DMS153 (cell line): ENCODE results near the gene TRAF3IP3.

Experiments used
- DNase-seq: peaks from one replicate; lab custom pipeline; 2025; lab: John Stamatoyannopoulos, UW

Gene TRAF3IP3

DNA sequence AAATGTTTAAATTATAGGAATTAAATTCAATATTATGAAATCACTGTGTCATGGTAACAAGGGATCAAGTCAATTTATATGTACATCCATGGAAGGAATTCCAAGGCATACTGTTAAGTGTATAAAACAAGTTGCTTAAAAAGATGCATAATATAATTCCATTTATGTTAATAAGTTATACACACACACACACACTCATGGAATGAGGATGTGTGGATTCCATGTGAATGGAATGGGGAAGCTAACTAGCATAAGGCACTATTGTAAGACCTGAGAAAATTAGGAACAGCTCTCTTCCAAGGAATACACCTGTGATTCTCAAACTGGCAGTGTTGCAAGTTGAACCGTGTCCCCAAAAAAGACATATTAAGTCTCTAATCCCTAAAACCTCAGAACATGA is 17.6 kb upstream of the TRAF3IP3 start:
- DNase-seq = no peak

DNA sequence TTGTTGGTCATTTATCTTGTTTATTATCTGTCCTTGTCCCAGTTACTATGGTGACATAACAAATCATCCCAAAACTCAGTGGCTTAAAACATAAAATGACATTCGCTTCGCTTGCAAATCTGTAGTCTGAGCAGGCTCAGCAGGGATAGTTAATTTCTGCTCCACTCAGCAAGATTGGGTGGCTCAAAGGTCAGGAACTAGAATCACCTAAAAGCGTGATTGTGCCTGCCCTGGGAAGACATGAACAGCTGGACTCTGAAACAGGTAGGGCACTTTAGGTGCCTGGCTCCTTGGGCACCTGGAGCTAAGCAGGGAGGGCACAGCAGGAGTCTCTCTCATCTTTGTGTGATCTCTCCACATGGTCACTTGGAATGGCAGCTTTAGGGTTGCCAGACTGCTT is 14.7 kb upstream of the TRAF3IP3 start:
- no peak for DNase-seq

DNA sequence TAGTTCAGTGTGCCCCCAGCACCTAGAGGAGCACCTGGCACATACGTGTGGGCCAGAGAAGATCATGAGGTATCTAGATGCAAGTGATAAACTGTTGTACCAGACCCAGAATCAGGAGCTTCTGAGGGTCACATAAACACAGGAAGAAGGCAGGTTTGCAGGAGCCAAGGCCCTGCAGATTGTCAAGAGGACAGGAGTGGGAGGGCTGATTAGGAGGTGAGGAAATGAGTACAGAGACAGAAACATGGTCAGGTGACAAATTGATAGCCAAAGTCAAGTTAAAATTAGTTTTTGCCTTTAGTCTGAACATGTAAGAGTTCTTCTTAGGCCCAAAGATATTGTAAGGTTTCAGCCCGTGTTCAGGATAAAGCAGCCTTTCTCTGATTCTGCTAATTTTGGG is 14.0 kb upstream of the TRAF3IP3 start:
- no peak for DNase-seq

DNA sequence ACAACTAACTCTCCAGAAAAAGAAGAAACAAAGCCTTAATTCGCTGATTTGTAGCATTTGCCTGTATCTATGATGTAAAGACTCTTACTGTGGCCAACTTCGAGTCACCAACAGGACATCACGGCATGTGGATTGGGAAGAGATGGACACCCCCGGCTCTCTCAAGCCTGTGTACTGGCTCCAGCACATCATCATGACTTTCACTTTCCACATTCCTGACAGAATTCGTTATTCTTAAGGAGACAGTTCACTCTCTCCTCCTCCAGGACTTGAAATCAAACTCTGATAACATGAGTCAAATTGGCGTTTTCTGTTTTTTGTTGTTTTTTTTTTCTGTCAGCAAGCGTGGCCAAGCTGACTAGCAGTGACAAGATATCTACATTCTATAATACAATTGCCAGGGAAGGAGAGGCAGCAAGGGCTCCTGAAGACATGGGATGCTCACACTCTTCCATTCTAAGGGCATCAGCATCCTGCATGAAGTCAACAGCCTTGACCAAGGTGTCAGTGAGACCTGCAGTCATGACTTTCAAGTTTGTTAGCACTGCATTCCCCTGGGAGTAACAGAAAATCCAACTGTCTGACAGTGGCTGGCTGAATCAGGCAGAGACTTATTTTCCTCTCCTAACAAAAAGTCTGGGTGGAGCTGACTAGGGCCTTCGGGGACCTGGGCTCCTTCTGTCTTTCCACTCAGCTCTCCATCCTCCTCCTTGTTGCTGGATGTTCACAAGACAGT is 13.3 kb upstream of the TRAF3IP3 start:
- no peak for DNase-seq

DNA sequence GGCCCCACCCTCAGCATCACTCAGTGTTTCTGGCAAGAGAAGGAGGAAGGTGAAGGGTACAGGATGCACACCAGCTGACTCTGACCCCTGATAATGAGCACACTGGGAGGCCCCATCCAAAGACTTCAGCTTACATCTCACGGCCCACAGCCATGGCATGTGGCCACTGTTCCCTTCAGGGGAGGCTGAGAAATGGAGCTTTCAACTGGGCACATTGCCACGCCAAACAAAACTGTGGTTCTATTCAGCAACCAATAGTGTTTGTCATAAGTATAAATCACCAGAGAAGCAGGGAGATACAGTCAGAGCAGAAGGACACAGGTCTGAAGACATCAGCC is 12.7 kb upstream of the TRAF3IP3 start:
- DNase-seq = peak; percentile 28

DNA sequence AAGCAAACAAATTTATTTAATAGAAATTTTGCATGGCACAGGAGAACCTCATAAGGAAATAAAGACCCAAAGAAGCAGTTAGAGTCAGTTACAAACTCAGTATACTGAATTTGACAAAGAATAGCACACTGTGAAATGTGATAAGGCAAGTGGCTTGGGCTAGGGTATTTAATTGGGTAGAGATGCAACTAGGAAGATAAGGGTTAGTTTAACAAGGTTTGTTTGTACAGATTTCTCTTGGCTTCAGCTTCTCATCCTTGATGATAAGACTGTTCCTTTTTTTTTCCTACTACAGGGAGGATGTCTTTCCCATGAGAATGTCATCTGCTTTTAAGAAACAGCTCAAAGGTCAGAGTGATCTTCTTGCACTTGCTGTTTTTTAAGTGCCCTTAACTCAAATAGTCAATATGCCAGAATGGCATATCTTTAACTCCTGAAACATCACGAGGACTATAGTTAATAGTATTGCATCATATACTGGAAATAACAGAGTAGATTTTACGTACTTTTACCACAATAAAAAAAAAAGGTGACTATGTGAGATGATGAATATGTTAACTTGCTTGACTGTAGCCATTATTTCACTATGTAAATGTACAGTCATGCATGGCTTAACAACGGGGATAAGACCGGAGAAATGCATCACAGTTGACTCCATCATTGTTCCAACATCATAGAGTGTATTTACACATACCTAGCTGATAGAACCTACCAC is 9.2 kb upstream of the TRAF3IP3 start:
- DNase-seq = no peak

DNA sequence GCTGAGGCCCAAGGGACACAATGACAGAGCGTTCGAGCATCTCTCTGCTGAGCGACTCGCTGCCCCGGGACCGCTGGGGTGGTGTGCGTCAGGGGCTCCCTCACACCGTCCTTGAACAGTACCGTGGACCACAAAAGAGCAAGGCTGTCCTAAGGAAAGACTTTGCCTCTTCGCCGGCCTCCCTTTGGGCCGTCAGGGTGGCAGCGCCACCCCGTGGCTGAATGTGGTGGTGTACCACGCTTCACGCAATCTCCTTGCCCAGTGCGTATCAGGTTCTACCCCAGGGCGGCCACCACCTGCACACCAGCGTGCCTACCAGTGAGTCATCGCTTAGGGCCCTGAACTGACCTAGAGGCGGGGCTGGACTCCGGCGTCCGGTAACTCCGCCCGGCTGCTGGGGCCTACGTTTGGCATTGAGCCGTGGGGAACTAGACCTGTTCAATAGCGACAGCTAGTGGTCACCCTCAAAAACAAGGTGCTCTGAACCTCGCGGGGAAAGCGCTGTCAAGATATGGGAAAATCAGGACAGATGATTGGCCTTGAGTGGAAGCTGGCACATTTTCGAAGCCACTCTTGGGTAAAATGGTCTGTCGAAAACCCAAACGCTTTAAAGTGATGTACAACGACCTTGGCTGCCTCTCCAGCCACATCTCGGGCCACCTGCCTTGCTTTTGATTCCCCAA is 8.1 kb upstream of the TRAF3IP3 start:
- DNase-seq = no peak

DNA sequence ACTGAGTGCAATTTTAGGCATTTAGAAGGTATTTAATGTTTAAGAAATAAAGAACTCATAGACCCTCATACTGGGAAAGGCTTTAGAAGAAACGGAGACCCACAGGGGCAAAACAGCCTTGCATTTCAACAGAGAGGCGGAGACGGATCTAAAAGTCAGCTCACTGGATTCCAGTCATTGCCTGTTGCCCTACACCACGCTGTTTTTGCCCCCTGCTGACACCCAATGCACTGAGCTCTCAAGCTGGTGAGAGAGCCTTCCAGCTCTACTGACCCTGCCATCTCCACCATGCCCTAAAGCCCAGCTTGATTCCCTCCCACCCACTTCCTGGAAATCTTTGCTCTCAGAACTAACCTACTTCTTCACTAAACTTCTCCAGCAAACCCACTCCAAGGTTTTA is 7.2 kb upstream of the TRAF3IP3 start:
- no peak for DNase-seq

DNA sequence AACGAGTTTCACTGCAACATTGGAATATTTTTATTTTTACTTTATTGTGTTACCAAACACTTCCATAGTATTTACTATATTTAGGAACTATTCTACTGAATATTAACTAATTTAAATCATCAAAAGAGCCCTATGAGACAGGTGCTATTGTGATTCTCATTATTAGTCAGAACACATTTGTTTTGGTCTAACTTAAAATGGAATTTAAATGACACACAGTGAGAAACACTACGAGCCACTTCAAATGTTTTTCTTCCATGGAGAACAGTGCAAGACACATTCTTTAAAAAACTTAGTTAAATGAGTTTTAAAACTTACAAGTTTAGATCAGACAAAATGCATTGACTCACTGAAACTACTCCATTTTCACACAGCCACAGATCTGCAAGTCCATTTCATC is 6.6 kb upstream of the TRAF3IP3 start:
- DNase-seq = no peak

DNA sequence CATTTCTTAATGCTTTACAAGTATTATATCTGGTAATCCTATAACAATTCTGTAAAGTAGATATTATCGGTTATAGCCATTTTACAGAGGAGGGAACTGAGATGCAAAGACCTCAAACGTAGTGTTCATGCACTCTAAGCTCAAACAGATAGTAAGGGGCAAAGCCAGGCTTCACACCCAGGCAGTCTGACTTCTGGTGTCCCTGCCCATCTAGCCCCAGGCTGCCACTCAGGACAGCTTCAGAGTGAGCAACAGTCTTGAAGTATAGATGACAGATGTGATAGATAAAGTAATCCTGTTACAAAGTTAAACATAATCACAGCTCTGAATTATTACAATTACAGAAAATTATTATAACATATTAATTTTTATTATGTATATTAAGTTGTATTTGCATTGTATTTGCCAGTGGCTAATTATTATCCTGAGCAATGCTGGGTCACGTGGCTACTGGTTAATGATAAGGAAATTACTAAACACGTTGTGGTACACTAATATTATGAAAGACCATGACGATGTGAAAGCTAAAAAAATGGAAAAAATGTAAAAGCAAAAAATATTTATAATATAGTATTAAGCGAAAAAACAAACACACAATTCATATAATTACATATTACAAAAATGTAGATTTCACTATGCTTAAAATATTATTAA is 6.1 kb upstream of the TRAF3IP3 start:
- no peak for DNase-seq

DNA sequence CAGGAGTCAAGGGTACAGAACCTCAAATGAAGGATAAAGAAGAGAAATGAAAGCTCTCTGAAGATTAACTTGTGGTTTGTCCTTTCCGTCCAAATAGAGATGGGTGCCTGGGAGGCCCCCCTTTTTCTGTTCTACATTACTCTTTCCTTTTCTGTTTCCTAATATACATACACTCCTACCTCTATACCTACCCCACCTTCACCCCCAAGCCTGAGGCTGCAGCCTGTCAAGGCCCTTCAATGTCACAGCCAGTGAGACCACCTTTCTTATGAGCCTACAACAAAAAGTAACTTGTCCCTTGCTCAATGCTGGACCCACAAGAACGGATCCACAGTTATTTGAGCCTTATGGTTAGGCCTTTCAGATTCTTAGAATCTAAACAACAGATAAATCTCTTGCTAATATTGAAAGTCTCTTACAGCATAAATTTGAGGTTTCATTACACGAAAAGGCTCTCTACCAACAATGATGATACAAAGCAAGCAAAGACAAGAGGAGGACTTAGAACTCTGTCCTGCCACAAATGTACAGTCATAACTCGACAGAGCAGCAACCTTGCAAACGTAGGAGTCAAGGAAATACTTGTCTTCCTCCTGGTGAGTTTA is 4.1 kb upstream of the TRAF3IP3 start:
- no peak for DNase-seq

DNA sequence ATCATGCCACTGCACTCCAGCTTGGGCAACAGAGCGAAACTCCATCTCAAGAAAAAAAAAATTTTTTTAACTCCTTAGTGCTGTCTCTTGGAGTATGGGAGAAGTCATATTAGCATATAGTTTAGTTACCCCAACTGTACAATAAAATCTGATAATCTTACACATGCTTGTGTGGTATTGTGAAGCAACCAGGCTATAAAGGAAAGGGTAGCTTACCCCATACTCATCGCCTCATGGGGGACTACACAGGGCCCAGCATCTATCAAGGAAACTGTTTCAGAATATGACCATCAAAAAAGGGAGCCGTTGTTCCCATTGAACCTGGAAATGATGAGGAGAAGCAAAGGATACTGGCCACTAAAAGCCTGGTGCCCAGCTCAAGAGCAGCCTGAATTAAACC is 3.0 kb upstream of the TRAF3IP3 start:
- no peak for DNase-seq

DNA sequence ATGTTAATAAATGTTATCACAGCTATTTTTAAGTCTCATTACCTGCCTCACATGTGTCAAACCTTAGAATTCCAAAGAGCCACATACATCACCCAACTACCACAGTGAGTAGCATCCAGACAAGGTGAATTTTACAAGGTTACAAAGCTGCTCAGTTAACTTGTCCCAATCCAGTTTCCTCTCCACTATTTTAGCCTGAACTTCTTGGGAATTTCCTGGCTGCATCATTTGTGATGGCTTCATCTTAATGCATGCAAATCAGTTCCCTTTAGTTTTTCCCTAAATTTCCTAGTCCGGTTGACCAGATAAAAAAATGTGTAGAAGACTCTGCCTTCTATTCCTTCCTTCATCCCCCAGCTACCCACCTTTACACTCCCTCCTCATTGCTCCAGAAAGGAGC is 597 bp upstream of the TRAF3IP3 start:
- no peak for DNase-seq

DNA sequence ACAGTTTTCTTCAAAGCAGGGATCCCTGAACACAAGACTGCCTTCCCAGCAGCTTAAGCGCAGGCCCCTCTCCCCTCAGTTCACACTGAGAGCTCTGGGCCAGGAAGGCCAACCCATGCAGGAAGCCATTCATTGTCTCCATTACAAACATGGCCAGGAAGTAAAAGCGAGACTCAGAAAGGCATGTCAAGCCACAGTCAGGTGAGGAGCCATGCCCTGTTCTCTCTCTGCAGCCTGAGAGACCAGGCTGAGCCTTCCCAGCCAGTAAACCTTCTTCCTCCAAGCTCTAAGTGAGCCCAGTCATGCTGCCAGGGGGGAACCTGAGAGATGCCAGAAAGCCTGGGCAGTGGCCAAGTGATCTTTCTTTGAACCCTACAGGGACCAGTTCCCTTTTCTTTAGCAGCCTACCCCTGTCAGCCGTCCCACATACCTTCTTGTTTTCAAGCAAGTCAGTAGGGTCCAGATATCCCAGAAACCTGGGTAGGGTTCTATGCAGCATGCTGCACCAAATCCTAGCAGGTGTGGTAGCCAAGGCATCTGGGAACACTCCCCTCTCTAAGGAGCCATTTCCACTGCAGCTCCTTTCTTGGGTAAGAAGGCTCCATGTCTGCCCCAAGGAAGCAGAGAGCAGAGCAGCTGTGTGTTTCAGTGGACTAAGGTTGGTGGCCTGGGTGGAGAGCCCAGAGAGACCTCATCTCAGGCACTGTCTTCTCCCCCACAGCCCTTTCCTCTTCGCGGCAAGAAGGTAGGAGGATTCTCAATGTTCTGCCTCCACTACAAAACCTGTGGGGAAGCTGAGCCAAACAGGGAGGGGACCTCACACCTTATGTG is 977 bp downstream of the TRAF3IP3 start:
- no peak for DNase-seq

DNA sequence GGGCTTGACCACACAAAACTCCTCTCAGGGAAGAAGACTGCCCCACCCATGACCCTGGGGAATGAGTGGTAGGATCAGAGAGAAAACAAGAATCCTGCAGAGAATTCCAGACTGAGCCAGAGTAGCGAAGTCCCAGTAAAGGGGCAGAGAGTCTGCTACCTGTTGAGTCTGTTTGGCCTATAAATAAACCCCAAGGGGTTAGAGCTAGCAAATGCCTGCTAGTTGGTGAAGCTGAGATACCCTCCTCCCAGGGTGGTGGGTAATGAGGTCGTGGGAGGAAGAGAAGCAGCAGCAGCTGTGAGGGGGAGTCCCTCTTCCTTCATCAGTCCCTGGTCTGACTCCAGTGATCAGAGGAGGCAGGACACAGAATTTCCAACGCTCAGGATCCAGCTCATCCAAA is 2.5 kb downstream of the TRAF3IP3 start:
- no peak for DNase-seq

DNA sequence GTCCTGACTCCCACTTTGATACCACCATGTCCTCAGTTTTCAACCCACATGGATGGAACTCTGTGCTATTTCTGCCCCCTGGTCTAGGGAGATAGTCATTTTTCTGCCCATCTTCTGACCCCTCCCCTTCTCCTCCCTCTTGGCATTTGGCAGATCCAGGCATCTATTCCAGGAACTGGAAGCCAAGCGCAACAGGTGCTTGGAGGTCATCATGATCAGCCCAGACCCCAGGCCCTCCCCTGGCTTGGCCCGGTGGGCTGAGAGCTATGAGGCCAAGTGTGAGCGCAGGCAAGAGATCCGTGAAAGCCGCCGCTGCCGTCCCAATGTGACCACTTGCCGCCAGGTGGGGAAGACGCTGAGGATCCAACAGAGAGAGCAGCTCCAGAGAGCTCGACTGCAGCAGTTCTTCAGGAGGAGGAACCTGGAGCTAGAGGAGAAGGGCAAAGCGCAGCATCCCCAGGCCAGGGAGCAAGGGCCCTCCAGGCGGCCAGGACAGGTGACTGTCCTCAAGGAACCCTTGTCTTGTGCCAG is 4.0 kb downstream of the TRAF3IP3 start:
- no peak for DNase-seq

DNA sequence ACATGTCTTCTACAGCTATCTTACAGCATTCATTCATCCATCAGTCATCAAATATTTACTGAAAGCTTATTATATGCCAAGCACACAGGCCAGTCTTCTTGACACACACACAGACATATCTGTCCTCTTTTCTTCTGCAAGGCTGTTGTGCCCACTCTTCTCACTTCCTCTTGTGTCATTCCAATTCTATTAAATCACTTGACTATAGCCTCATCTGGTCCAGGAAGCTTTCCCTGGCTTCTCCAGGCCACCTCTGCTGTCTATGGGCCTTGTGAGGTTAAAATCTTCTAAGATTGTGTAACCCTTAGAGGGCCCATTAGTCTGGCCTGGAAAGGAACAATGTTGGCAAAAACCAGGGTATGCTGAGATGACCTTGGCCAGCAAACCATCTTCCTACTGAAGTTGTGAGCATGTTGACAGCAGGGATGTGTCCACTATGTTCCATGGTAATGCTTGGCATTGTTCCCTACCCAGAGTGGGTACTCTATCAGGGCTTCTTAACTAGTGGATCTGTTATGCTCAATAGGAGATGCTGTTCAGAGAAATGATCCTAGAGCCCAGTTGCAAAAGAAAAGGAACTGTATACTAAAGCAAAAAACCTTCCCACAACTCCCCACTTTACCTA is 5.3 kb downstream of the TRAF3IP3 start:
- no peak for DNase-seq

DNA sequence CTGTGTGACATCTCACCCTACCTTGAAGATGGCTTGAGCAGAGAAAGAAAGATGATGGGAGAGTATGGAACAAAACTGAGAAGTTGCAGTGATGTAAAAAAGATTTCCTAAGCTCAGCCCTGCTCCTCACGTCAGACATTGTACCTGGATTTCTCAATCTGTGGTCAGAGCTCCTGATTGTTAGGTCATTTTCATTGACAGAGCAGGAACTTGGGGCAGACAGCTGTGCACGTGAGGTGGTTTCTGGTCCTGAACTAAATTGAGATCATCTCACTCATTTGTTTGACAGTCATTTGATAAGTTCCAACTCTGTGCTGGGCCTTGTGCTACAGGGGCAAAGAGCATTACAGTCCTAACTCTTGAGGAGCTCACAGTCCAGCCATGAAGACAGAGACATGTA is 10.2 kb downstream of the TRAF3IP3 start:
- DNase-seq = no peak

DNA sequence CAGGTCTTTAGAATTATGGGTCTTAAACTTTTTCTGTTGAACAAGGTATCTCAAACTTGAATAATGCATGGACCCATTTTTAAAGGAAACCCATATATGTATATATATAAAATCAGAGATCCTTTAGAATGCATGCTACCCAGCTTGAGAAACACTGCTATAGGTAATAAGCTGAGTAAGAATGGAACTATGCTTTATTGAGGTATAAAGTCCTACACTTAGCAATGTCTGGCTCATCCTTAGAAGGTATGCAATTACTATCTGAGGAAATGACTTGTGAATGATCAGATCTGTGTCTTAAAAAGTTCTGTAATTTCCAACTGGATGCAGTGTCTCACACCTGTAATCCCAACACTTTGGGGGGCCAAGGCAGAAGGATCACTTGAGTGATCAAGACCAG is 11.2 kb downstream of the TRAF3IP3 start:
- no peak for DNase-seq

DNA sequence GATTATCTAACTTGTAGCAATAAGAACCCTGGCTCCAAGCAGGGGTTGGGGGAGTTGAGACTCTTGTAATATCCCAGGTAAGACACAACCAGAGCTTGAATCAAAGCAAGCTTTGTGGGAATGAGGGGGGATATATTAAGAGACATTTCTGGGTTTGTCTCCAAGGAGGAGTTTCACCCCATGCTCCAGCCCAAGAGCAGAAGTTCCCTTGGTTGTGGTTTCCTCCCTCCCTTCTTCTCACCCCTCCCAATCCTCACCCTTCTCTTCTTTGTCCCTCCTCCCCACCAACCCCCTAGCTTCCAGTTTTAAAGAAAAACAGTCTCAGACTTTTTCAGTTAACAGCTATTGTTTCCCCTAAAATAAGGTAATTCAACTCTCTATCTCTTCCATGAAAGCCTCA is 11.9 kb downstream of the TRAF3IP3 start:
- no peak for DNase-seq

DNA sequence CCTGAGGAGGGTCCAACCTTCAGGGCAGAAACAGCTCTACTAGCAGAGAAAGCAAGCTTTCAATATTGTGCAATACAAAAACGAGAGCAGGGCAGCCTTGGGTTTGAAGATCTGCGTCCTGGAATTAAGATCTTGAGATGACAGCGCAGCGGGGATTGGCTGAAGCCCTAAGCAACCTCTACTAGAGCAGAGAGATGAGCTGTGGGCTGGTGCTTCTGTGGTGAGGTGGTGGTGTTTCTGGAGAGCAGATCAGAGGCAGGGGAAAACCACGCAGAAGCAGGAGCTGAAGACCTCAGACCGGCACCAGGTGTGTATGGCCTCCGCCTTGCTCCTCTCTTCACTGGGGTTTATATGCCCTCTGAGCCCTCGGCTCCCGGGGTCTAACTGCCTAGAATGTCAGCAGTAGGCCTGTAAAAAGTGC is 12.5 kb downstream of the TRAF3IP3 start:
- no peak for DNase-seq
